Measurements from ENCODE around the gene ABCC4.
"Not testable (repeated sequence)": the region's sequence is repeated elsewhere in the genome, so short reads cannot be mapped to it uniquely, and the experiment has no call there.

ABCC4 gene

GRCh38 chr13:95224064-95224463 lies 77.2 kb downstream of the ABCC4 start:
- no peak for DNase-seq

- no peak for DNase-seq
These were observed 78.6 kb downstream of the ABCC4 start for GRCh38 chr13:95222733-95223018.

- no peak for DNase-seq
These were observed 79.1 kb downstream of the ABCC4 start for GRCh38 chr13:95221971-95222732.

GRCh38 chr13:95220611-95221010 lies 80.6 kb downstream of the ABCC4 start:
- no peak for DNase-seq

GRCh38 chr13:95217920-95218830 lies 83.1 kb downstream of the ABCC4 start:
- no peak for DNase-seq

- no peak for DNase-seq
These were observed 85.1 kb downstream of the ABCC4 start for GRCh38 chr13:95216182-95216581.

GRCh38 chr13:95212983-95213850 lies 88.0 kb downstream of the ABCC4 start:
- no peak for DNase-seq

- no peak for DNase-seq
These were observed 92.1 kb downstream of the ABCC4 start for GRCh38 chr13:95209109-95209508.

GRCh38 chr13:95207769-95208366 lies 93.4 kb downstream of the ABCC4 start:
- no peak for DNase-seq

GRCh38 chr13:95206116-95206515 lies 95.1 kb downstream of the ABCC4 start:
- no peak for DNase-seq

GRCh38 chr13:95204231-95204765 lies 97.0 kb downstream of the ABCC4 start:
- DNase-seq: no peak

- DNase-seq: no peak
These were observed 99.2 kb downstream of the ABCC4 start for GRCh38 chr13:95201814-95202651.

- DNase-seq: not testable (repeated sequence)
These were observed 100.8 kb downstream of the ABCC4 start for GRCh38 chr13:95200386-95200957.

GRCh38 chr13:95199896-95200295 lies 101.4 kb downstream of the ABCC4 start:
- no peak for DNase-seq

- DNase-seq: not testable (repeated sequence)
These were observed 102.6 kb downstream of the ABCC4 start for GRCh38 chr13:95198606-95199005.

GRCh38 chr13:95197548-95197947 lies 103.7 kb downstream of the ABCC4 start:
- no peak for DNase-seq

GRCh38 chr13:95195146-95195545 lies 106.1 kb downstream of the ABCC4 start:
- no peak for DNase-seq

GRCh38 chr13:95193509-95194230 lies 107.6 kb downstream of the ABCC4 start:
- no peak for DNase-seq

- DNase-seq: no peak
These were observed 108.3 kb downstream of the ABCC4 start for GRCh38 chr13:95192998-95193397.

GRCh38 chr13:95192564-95192945 lies 108.7 kb downstream of the ABCC4 start:
- not testable (repeated sequence) for DNase-seq

All from NCI-H1105 treated with DMSO at 0.1 percent for 48 hours (cell line).